Caco-2 (cell line): Measurements from ENCODE around the gene GCN1. TPM values are rescaled to one million over a fixed set of nuclear protein-coding genes. Genes with fewer than 3 reads are reported as not detected.

Experiments used
- BruUV-seq: library from RNA; stranded (reverse); fragments of 400-500 nt; replicated peaks from 2 replicates; lab custom pipeline; 2021; lab: Mats Ljungman, UMichigan
- CTCF ChIA-PET: fragments of 300-600 bp; sonication (Branson Sonifier 250); formaldehyde crosslinking; loops from one replicate; lab custom pipeline; 2022; ENCODE audit warnings: antibody characterized with exemption; lab: Charles Lee
- POLR2A ChIA-PET: fragments of 300-600 bp; sonication (Branson Sonifier 250); formaldehyde crosslinking; loops from one replicate; lab custom pipeline; 2022; ENCODE audit warnings: antibody characterized with exemption; lab: Charles Lee
- DNase-seq, 2 experiments: peaks; one replicate each; pipeline versions ENCODE4 v3.0.0 to v3.0.0-alpha.2; 2020 to 2022
- H3K27me3 ChIP-seq: replicated peaks from 2 replicates; pipeline ENCODE4 v1.6.0; 2011; ENCODE audit warnings: low read length; ENCODE audit not compliant: control insufficient read depth, insufficient read depth
- H3K36me3 ChIP-seq: 2 replicates; pipeline ENCODE4 v1.5.1; 2011; ENCODE audit warnings: low read length; ENCODE audit not compliant: control insufficient read depth, insufficient read depth
- H3K4me1 ChIP-seq: fragments of 250-450 bp; sonication (Bioruptor Pico); 2 replicates; pipeline ENCODE4 v1.5.1; 2020; ENCODE audit warnings: mild to moderate bottlenecking
- H3K4me3 ChIP-seq: 2 replicates; pipeline ENCODE4 v1.5.1; 2011; ENCODE audit warnings: low read depth, mild to moderate bottlenecking, control low read depth, low read length
- H3K9me3 ChIP-seq: fragments of 250-450 bp; sonication (Bioruptor Pico); 2 replicates; pipeline ENCODE4 v1.5.1; 2020; ENCODE audit warnings: mild to moderate bottlenecking, moderate library complexity
- H3K27ac Mint-ChIP-seq: one replicate; pipeline ENCODE4 v1.8.0; 2022; ENCODE audit warnings: mixed read lengths; ENCODE audit not compliant: unreplicated experiment
- H3K27me3 Mint-ChIP-seq: one replicate; pipeline ENCODE4 v1.8.0; 2022; ENCODE audit warnings: mixed read lengths; ENCODE audit not compliant: insufficient read depth, unreplicated experiment
- H3K36me3 Mint-ChIP-seq: one replicate; pipeline ENCODE4 v1.8.0; 2022; ENCODE audit warnings: mild to moderate bottlenecking, mixed read lengths; ENCODE audit not compliant: insufficient read depth, unreplicated experiment
- H3K4me1 Mint-ChIP-seq: one replicate; pipeline ENCODE4 v1.8.0; 2022; ENCODE audit warnings: low read depth, mixed read lengths; ENCODE audit not compliant: unreplicated experiment
- H3K4me3 Mint-ChIP-seq: one replicate; pipeline ENCODE4 v1.8.0; 2022; ENCODE audit warnings: mild to moderate bottlenecking, moderate library complexity, mixed read lengths; ENCODE audit not compliant: unreplicated experiment
- H3K9me3 Mint-ChIP-seq: one replicate; pipeline ENCODE4 v1.8.0; 2022; ENCODE audit warnings: mixed read lengths; ENCODE audit not compliant: unreplicated experiment
- intact Hi-C: fragments of 100-400 bp; cut with micrococcal nuclease; formaldehyde crosslinking; loops from one replicate; pipeline ENCODE4 v1.10.0; 2022; ENCODE audit not compliant: unreplicated experiment
- total RNA-seq: library from RNA; stranded (reverse); gene quantifications from 2 replicates; pipeline ENCODE4 v1.2.3, GENCODE V29; 2022
- TF ChIP-seq, protein P1 (sequence below), 2 experiments: fragments of 200-600 bp in 1 of 2; IDR thresholded peaks; 1 replicate in 1 of 2; 2 replicates in 1 of 2; pipeline versions ENCODE4 v1.5.1 to v1.8.0; 2011 to 2022; ENCODE audit warnings: antibody characterized with exemption in 1 of 2, control low read depth in 1 of 2, inconsistent platforms in 1 of 2, low read depth in 1 of 2, low read length in 1 of 2, mild to moderate bottlenecking in 1 of 2, moderate library complexity in 1 of 2; ENCODE audit not compliant: insufficient read depth in 1 of 2, severe bottlenecking in 1 of 2, unreplicated experiment in 1 of 2

The GCN1 gene
- total RNA-seq, 1 experiment from 2014 or later = 154 TPM

DNA sequence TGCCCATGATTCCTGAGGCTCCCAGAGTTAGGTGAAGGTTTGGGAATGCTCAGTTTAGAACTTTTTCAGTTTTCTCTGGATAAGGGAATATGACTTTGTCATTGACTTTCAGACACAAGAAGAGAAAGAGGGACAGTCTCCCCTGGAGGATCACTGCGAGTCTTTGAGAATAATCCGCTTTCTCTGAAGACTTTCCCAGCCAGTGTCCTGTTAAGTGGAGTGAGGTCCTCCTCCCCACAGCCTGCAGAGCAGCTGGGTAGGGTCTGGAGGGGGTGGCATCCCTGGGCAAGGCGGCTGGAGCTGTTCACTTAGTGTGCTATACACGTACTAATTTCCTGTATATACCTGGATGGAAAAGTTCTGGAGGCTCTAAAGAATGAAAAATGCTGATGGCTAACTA is 69.5 kb downstream of the GCN1 start:
- H3K4me3 Mint-ChIP-seq = no peak overlapping the region
- no peaks in the 10 kb centered on the region for H3K9me3 Mint-ChIP-seq
- no peaks in the 10 kb centered on the region for H3K27me3 Mint-ChIP-seq
- H3K9me3 ChIP-seq = no peaks in the 10 kb centered on the region
- peaks cover 9% of the 10 kb centered on the region for H3K4me1 Mint-ChIP-seq
- peaks cover 47% of the 10 kb centered on the region for H3K36me3 Mint-ChIP-seq
- no peaks in the 10 kb centered on the region for H3K4me1 ChIP-seq
- DNase-seq = no peak
- intact Hi-C loops = no loop called here
- no peak overlapping the region for H3K4me3 ChIP-seq
- no peak overlapping the region for H3K27ac Mint-ChIP-seq
- no TSS peak for BruUV-seq
- H3K36me3 ChIP-seq = peaks cover 5% of the 10 kb centered on the region
- H3K27me3 ChIP-seq = no peaks in the 10 kb centered on the region
- ChIA-PET POLR2A (interaction anchor here (1.0 kb wide), 1 partner anchor 76 kb away, joined by 3 read pairs; the partner anchor contains the start of gene RPLP0), CTCF (no interaction called here)
- TF ChIP-seq, protein P1, sequence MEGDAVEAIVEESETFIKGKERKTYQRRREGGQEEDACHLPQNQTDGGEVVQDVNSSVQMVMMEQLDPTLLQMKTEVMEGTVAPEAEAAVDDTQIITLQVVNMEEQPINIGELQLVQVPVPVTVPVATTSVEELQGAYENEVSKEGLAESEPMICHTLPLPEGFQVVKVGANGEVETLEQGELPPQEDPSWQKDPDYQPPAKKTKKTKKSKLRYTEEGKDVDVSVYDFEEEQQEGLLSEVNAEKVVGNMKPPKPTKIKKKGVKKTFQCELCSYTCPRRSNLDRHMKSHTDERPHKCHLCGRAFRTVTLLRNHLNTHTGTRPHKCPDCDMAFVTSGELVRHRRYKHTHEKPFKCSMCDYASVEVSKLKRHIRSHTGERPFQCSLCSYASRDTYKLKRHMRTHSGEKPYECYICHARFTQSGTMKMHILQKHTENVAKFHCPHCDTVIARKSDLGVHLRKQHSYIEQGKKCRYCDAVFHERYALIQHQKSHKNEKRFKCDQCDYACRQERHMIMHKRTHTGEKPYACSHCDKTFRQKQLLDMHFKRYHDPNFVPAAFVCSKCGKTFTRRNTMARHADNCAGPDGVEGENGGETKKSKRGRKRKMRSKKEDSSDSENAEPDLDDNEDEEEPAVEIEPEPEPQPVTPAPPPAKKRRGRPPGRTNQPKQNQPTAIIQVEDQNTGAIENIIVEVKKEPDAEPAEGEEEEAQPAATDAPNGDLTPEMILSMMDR (IDR thresholded peaks at IDR 0.05; ENCODE audit: insufficient read depth in 1 of 2, low read depth in 1 of 2, low read length in 1 of 2, severe bottlenecking in 1 of 2, unreplicated experiment in 1 of 2) = no peak

DNA sequence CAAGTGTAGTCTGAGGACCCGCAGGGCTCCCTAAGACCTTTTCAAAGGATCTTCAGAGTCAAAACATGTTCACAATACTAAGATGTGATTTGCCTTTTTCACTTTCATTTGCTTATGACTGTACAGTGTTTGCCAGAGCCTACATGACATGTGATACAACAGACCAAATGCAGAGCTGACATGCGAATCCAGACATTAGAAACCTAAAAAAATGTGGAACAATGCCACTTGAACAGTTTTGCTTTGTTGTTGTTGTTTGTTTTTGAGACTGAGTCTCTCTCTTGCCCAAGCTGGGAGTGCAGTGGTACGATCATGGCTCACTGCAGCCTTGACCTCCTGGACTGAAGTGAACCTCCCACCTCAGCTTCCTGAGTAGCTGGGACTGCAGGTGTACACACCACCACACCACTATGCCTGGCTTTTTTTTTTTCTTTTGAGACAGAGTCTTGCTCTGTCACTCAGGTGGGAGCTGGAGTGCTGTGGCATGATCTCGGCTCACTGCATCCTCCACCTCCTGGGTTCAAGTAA is 72.7 kb downstream of the GCN1 start:
- peaks cover 18% of the 10 kb centered on the region for H3K4me1 Mint-ChIP-seq
- intact Hi-C loops = no loop called here
- no peaks in the 10 kb centered on the region for H3K27me3 Mint-ChIP-seq
- H3K36me3 Mint-ChIP-seq = peaks cover 39% of the 10 kb centered on the region
- ChIA-PET POLR2A (interaction anchor here (0.5 to 0.8 kb wide), 2 partner anchors 12 to 79 kb away, joined by 3 to 4 read pairs; partner anchors contain the start of gene RPLP0), CTCF (interaction anchor here (0.5 kb wide), 1 partner anchor 115 kb away, joined by 4 read pairs; no protein-coding TSS in a partner anchor)
- TF ChIP-seq, protein P1 (IDR thresholded peaks at IDR 0.05; ENCODE audit: insufficient read depth in 1 of 2, low read depth in 1 of 2, low read length in 1 of 2, severe bottlenecking in 1 of 2, unreplicated experiment in 1 of 2) = no peak
- no peaks in the 10 kb centered on the region for H3K9me3 Mint-ChIP-seq
- no peak for DNase-seq
- no TSS peak for BruUV-seq
- H3K27ac Mint-ChIP-seq = no peak overlapping the region
- H3K4me3 ChIP-seq = no peak overlapping the region
- peaks cover 11% of the 10 kb centered on the region; the same call in 1 of the 2 replicates for H3K4me1 ChIP-seq
- no peaks in the 10 kb centered on the region for H3K36me3 ChIP-seq
- no peak overlapping the region for H3K4me3 Mint-ChIP-seq
- no peaks in the 10 kb centered on the region for H3K9me3 ChIP-seq
- H3K27me3 ChIP-seq = no peaks in the 10 kb centered on the region

DNA sequence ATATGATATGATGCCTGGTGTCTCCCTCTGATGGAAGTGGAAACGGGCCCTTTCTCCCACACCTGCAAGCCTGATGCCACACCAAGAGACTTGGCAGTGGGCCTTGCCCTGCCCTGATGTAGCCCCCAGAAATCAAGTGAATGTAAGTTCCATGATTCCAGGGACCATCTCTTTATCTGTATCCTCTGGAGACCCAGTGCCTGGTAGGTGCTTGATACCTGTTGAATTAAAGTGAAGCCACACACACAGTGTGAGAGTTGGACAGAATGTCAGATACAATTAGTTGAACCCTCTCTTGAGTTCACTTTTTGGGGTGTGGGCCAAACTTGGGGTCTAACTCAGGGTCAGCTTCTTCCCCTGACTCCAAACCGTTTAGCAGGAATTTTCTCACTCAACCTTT is 73.2 kb downstream of the GCN1 start:
- POLR2A ChIA-PET = interaction anchor here (0.8 kb wide), 2 partner anchors 80 kb away, joined by 4 to 5 read pairs; partner anchors contain the start of gene RPLP0
- no peaks in the 10 kb centered on the region for H3K27me3 ChIP-seq
- Mint-ChIP-seq H3K27me3 (no peaks in the 10 kb centered on the region), H3K27ac (peak overlapping the region; percentile 2), H3K9me3 (no peaks in the 10 kb centered on the region), H3K4me3 (no peak overlapping the region), H3K36me3 (peaks cover 38% of the 10 kb centered on the region), H3K4me1 (peaks cover 18% of the 10 kb centered on the region)
- H3K4me3 ChIP-seq = no peak overlapping the region
- no peaks in the 10 kb centered on the region for H3K36me3 ChIP-seq
- CTCF ChIA-PET = interaction anchor here (0.5 to 0.6 kb wide), 2 partner anchors 17 to 115 kb away, joined by 3 to 4 read pairs; no protein-coding TSS in a partner anchor
- no TSS peak for BruUV-seq
- no peaks in the 10 kb centered on the region for H3K9me3 ChIP-seq
- peaks cover 11% of the 10 kb centered on the region; the same call in 1 of the 2 replicates for H3K4me1 ChIP-seq
- DNase-seq = no peak
- TF ChIP-seq, protein P1 (IDR thresholded peaks at IDR 0.05; ENCODE audit: insufficient read depth in 1 of 2, low read depth in 1 of 2, low read length in 1 of 2, severe bottlenecking in 1 of 2, unreplicated experiment in 1 of 2) = no peak
- intact Hi-C loops = no loop called here
